Measurements from ENCODE around the gene ZNF296. TPM values are rescaled to one million over a fixed set of nuclear protein-coding genes. Genes with fewer than 3 reads are reported as not detected.
"Not testable (repeated sequence)": the region's sequence is repeated elsewhere in the genome, so short reads cannot be mapped to it uniquely, and the experiment has no call there.

Gene ZNF296
- total RNA-seq, 1 experiment from 2014 or later: not detected

DNA sequence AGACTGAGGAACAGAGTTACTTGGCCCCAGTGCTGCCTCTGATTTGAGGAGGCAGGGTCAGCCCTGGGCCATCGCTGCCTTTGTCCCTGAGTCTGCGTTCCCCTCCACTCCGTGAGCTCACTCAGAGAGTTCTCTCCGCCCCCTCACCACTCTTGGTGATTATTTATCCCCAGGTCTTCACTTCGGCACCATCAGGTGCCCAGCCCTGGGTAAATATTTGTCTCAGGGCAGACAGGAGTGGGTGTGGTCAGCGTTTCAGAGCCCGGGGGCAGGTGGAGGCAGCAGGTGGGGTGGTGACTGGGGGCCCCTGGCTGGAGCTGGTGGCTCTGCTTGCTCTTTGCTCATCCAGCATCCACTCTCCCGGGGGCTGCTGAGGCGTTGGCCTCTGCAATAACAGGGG is 37.4 kb upstream of the ZNF296 start:
- H3K27ac ChIP-seq: no peak overlapping the region
- H3K4me1 ChIP-seq (replicated peaks): no peaks in the 10 kb centered on the region
- no peaks in the 10 kb centered on the region for H3K36me3 ChIP-seq
- H3K4me3 ChIP-seq: no peak overlapping the region
- no peak for DNase-seq (ENCODE audit: low read depth in 1 of 2, low spot score in 2 of 2)
- no peaks in the 10 kb centered on the region for H3K27me3 ChIP-seq (replicated peaks)
- H3K9me3 ChIP-seq (replicated peaks): no peaks in the 10 kb centered on the region

DNA sequence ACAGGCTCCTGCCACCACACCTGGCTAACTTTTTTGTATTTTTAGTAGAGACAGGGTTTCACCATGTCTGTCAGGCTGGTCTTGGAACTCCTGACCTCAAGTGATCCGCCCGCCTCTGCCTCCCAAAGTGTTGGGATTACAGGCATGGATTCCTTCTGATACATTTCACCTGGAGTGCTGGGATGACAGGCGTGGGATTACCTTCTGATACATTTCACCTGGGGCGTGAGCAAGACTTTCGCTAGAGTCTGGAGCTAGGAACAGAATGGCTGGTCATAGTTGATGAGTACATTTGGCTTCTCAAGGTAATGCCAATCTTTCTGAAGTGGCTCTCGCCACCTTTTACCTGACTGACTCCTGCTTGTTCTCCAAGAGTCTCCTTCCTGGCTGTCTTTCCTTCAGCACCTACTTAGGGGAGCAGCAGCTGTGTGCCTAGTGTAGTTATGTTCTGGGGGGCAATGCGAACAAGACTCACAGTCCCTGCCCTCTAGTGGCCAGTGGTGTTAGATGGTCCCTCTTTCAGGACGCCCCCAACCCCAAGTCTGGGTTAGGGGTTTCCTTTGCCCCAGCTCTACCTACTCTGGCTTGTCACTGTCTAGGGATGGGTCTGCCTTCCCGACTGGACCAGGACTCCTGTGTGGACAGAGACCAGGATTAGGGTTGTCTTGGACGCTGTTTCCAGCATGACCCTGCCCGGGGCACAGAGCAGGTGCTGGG is 36.0 kb upstream of the ZNF296 start:
- Histone ChIP-seq H3K4me3 (no peak overlapping the region), H3K27me3 (replicated peaks) (no peaks in the 10 kb centered on the region), H3K36me3 (no peaks in the 10 kb centered on the region), H3K27ac (no peak overlapping the region), H3K9me3 (replicated peaks) (no peaks in the 10 kb centered on the region), H3K4me1 (replicated peaks) (no peaks in the 10 kb centered on the region)
- DNase-seq (ENCODE audit: low read depth in 1 of 2, low spot score in 2 of 2): no peak

DNA sequence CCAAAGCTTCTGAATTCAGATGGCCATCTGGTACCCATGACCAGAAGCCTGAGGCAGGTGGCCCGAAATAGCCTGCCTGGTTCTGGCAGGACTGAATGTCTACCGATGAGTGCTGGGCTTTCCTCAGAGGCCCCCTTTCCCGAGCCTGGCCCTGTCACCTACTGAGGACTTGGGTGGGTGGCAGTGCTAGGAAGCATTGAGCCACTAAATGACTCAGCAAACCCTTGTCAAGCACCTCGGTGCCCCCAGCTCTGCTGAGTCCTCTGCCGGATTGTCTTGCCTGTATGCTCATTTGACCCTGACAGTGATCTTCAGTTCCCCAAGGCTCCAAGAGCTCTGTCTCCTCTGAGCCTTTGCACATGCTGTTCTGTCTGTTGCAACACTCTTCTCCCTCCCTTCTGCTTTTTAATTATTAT is 34.6 kb upstream of the ZNF296 start:
- H3K4me3 ChIP-seq: no peak overlapping the region
- no peaks in the 10 kb centered on the region for H3K4me1 ChIP-seq (replicated peaks)
- H3K36me3 ChIP-seq: no peaks in the 10 kb centered on the region
- no peak for DNase-seq (ENCODE audit: low read depth in 1 of 2, low spot score in 2 of 2)
- no peak overlapping the region for H3K27ac ChIP-seq
- H3K9me3 ChIP-seq (replicated peaks): no peaks in the 10 kb centered on the region
- no peaks in the 10 kb centered on the region for H3K27me3 ChIP-seq (replicated peaks)

DNA sequence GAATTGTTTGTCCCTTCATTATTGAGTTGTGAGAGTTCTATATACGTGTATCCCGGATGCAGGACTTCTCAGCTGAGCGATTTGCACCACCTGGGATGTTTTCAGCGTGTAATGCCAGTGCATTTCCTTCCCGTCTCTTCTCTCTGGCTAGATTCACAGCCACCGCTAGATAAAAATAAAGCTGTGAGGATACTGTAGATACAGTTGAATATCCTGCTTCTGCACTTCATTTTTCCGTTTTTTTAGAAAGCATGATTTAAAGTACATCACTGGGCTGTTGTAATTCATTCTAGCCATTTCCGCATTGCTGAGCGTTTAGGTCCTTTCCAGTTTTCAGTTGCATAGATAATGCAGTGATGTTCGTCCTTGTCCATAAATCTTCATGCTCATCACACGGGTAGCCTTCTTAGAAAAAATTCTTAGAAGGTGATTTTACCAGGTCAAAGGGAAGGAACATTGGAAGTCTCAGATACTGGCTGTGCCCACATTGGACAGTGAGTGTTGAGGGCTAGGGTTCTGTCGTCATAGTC is 31.4 kb upstream of the ZNF296 start:
- no peaks in the 10 kb centered on the region for H3K4me1 ChIP-seq (replicated peaks)
- no peaks in the 10 kb centered on the region for H3K36me3 ChIP-seq
- H3K27ac ChIP-seq: no peak overlapping the region
- no peak overlapping the region for H3K4me3 ChIP-seq
- no peaks in the 10 kb centered on the region for H3K9me3 ChIP-seq (replicated peaks)
- no peaks in the 10 kb centered on the region for H3K27me3 ChIP-seq (replicated peaks)
- no peak for DNase-seq (ENCODE audit: low read depth in 1 of 2, low spot score in 2 of 2)

DNA sequence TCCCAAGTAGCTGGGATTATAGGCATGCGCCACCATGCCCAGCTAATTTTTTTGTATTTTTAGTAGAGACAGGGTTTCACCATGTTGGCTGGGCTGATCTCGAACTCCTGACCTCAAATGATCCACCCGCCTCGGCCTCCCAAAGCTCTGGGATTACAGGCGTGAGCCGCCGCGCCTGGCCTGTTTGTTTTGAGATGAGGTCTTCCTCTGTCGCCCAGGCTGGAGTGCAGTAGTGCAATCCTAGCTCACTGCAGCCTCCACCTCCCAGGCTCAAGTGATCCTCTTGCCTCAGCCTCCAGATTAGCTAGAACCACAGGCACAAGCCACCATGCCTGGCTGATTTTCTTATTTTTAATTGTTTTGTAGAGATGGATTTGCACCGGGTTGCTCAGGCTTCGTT is 30.1 kb upstream of the ZNF296 start:
- DNase-seq (ENCODE audit: low read depth in 1 of 2, low spot score in 2 of 2); H3K4me1 ChIP-seq (replicated peaks); H3K4me3 ChIP-seq; H3K27me3 ChIP-seq (replicated peaks); H3K27ac ChIP-seq; H3K9me3 ChIP-seq (replicated peaks); H3K36me3 ChIP-seq: not testable (repeated sequence)

DNA sequence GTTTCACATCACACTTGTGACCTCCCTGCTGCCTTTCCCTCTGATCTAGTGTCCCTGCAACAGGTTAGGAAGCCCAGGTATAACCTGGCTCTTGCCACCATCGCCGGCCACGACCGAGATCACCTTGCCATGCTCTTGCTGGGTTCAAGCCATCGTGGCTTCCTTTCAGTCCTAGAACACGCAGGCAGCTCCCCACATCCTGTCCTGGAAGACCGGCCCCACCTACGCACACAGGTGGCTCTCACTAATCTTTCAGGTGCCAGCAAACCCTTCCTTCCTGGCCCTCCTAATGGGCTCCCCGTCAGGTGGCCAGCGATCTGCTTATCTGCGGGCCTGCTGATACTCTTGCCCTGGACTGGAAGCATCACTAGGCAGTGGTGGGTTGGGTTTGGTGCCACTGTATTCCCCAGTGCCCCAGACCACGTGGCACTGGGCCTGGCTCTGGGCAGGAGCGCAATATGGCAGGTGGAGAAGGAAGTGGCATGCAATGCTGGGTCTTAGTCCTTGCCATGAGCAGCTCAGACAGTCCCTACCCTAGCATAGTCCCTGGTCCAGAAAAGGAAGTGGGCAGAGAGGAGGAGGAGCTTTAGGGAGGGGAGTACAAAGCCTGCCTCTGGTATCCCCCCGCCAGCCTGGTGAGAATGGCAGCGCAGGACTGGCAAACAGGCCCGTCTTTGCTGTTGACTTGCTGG is 28.5 kb upstream of the ZNF296 start:
- no peaks in the 10 kb centered on the region for H3K9me3 ChIP-seq (replicated peaks)
- peaks cover 8% of the 10 kb centered on the region; the same call in 1 of the 2 replicates for H3K36me3 ChIP-seq
- no peak overlapping the region for H3K4me3 ChIP-seq
- no peak for DNase-seq (ENCODE audit: low read depth in 1 of 2, low spot score in 2 of 2)
- H3K27ac ChIP-seq: no peak overlapping the region
- no peaks in the 10 kb centered on the region for H3K27me3 ChIP-seq (replicated peaks)
- H3K4me1 ChIP-seq (replicated peaks): no peaks in the 10 kb centered on the region

GRCh38 chr19:45103508-45104319 is 27.4 kb upstream of the ZNF296 start:
- Histone ChIP-seq H3K36me3 (peaks cover 17% of the 10 kb centered on the region), H3K27me3 (replicated peaks) (no peaks in the 10 kb centered on the region), H3K4me3 (no peak overlapping the region), H3K27ac (no peak overlapping the region), H3K9me3 (replicated peaks) (no peaks in the 10 kb centered on the region), H3K4me1 (replicated peaks) (peaks cover 4% of the 10 kb centered on the region)
- no peak for DNase-seq (ENCODE audit: low read depth in 1 of 2, low spot score in 2 of 2)

DNA sequence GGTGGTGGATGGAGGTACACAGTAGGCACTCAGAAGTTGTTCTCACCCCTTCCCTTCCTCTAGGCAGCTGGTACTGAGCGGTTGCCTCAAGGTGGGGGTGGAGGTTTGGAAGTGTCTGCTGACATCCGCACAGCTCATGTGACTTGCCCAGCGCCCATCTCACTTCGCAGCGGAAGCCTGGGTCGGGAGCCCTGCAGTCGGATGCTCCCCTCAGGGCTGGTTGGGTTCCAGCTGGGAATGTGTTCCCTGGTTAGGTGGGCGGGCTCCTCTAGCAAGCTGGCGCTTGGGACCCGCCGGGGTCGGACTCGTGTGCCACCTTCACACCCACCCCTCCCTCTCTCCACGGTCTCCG is 26.9 kb upstream of the ZNF296 start:
- no peaks in the 10 kb centered on the region for H3K9me3 ChIP-seq (replicated peaks)
- peaks cover 17% of the 10 kb centered on the region for H3K36me3 ChIP-seq
- no peaks in the 10 kb centered on the region for H3K27me3 ChIP-seq (replicated peaks)
- DNase-seq (ENCODE audit: low read depth in 1 of 2, low spot score in 2 of 2): no peak
- no peak overlapping the region for H3K27ac ChIP-seq
- H3K4me3 ChIP-seq: no peak overlapping the region
- peaks cover 10% of the 10 kb centered on the region for H3K4me1 ChIP-seq (replicated peaks)

DNA sequence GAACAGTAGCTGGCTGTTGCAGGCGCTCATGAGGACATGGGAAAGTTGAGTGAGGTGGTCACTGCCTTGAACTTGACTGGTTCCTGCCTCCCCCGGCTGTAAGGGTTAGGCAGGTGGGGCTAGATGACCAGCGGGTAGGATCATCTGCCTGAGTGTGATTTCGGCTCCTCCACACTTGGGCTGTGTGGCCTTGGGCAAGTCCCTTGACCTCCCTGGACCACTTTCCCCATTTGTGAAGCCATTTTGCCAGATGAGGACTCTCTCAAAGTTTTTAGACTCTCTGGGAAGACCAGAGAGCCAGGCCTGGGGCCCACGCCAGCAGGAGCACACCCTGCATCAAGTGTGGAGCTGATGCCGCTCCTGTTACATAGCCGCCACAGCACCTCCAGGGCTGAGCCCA is 26.2 kb upstream of the ZNF296 start:
- Histone ChIP-seq H3K27me3 (replicated peaks) (no peaks in the 10 kb centered on the region), H3K4me3 (no peak overlapping the region), H3K27ac (no peak overlapping the region), H3K9me3 (replicated peaks) (no peaks in the 10 kb centered on the region), H3K36me3 (peaks cover 17% of the 10 kb centered on the region), H3K4me1 (replicated peaks) (peaks cover 16% of the 10 kb centered on the region)
- no peak for DNase-seq (ENCODE audit: low read depth in 1 of 2, low spot score in 2 of 2)

- Histone ChIP-seq H3K27ac (no peak overlapping the region), H3K36me3 (peaks cover 17% of the 10 kb centered on the region), H3K27me3 (replicated peaks) (no peaks in the 10 kb centered on the region), H3K9me3 (replicated peaks) (no peaks in the 10 kb centered on the region), H3K4me3 (no peak overlapping the region), H3K4me1 (replicated peaks) (peaks cover 16% of the 10 kb centered on the region)
- no peak for DNase-seq (ENCODE audit: low read depth in 1 of 2, low spot score in 2 of 2)
These were observed 25.5 kb upstream of the ZNF296 start for GRCh38 chr19:45101806-45102205.

DNA sequence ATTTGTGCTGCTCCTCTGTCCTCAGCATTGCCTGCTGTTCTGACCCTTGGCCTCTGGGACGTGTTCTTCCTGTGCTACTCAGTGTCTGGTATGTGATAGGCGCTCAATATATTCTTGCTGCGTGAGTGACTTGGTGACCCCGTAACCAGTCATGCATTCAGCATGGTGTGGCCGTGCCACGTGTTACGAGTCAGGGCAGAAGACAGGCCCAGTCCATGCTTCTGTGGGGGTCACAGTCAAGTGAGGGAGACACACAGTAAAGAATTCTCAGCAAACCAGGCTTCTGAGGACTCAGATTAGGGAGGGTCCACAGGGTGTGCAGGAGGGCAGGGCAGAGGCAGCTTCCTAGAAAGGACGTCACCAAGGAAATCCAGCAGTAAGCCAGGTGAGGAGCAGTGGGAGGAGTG is 24.6 kb upstream of the ZNF296 start:
- peaks cover 17% of the 10 kb centered on the region for H3K36me3 ChIP-seq
- no peak overlapping the region for H3K27ac ChIP-seq
- peaks cover 16% of the 10 kb centered on the region for H3K4me1 ChIP-seq (replicated peaks)
- H3K9me3 ChIP-seq (replicated peaks): no peaks in the 10 kb centered on the region
- no peaks in the 10 kb centered on the region for H3K27me3 ChIP-seq (replicated peaks)
- H3K4me3 ChIP-seq: no peak overlapping the region
- no peak for DNase-seq (ENCODE audit: low read depth in 1 of 2, low spot score in 2 of 2)

DNA sequence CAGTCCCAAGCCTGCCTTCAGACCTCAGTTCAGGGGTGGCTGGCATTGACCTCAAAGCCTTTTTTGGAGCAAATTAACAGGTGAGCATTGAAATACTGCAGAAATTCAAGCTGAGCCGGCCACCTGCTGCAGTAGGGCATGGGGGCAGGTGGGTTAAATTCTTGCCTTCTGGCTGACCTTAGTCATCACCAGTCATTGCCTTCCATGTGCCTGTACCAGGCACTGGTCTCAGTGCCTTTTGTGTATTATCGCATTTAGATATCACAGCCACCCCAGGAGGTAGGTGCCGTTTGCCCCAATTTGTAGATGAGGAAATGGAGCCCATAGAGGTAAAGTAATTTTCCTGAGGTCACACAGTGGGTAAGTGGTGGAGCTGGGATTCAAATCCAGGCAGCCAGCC is 23.9 kb upstream of the ZNF296 start:
- no peaks in the 10 kb centered on the region for H3K9me3 ChIP-seq (replicated peaks)
- no peaks in the 10 kb centered on the region for H3K27me3 ChIP-seq (replicated peaks)
- H3K4me1 ChIP-seq (replicated peaks): peaks cover 16% of the 10 kb centered on the region
- no peak overlapping the region for H3K27ac ChIP-seq
- DNase-seq (ENCODE audit: low read depth in 1 of 2, low spot score in 2 of 2): no peak
- no peak overlapping the region for H3K4me3 ChIP-seq
- H3K36me3 ChIP-seq: peaks cover 18% of the 10 kb centered on the region

DNA sequence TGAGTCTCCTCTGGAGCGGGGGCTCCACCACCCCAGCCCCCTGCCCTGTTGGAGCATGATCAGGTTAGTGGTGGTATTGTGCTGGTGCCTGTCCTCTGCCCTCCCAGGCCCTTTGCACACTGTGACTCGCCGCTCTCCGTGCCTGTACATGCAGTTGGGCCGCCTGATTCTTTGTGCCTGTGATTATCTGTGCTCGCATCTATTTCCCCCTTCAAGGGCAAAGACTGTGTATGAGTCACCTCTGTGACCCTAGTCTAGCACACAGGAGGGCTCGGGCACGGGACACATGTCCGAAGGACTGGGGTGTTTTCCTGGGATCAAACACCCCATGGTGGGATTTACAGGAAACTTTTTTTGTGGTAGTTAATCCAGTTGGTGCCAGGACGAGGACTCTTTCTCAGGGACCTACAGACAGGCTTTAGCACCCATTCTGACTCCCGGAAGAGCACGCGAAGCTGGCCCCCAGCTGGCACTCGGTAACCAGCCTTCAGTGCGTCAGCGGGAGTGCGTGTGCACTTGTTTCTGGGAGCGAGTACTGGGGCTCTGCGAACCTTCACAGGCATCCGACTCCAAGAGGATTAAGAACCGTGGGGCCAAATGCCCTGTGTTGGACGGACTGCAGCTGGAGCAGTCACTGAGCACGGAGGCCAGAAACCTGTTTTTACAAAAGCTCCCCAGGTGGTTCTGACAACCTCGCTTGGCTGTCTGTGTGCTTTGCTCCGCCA is 23.4 kb upstream of the ZNF296 start:
- H3K4me1 ChIP-seq (replicated peaks): peaks cover 16% of the 10 kb centered on the region
- no peaks in the 10 kb centered on the region for H3K27me3 ChIP-seq (replicated peaks)
- H3K27ac ChIP-seq: no peak overlapping the region
- H3K36me3 ChIP-seq: peaks cover 23% of the 10 kb centered on the region
- DNase-seq (ENCODE audit: low read depth in 1 of 2, low spot score in 2 of 2): no peak
- H3K9me3 ChIP-seq (replicated peaks): no peaks in the 10 kb centered on the region
- H3K4me3 ChIP-seq: no peak overlapping the region
